Measurements from ENCODE around the gene UNC5CL. TPM values are rescaled to one million over a fixed set of nuclear protein-coding genes. Genes with fewer than 3 reads are reported as not detected.

Gene UNC5CL
- total RNA-seq, 2 donors from 2014 or later, result 4.1 to 4.2 TPM

DNA sequence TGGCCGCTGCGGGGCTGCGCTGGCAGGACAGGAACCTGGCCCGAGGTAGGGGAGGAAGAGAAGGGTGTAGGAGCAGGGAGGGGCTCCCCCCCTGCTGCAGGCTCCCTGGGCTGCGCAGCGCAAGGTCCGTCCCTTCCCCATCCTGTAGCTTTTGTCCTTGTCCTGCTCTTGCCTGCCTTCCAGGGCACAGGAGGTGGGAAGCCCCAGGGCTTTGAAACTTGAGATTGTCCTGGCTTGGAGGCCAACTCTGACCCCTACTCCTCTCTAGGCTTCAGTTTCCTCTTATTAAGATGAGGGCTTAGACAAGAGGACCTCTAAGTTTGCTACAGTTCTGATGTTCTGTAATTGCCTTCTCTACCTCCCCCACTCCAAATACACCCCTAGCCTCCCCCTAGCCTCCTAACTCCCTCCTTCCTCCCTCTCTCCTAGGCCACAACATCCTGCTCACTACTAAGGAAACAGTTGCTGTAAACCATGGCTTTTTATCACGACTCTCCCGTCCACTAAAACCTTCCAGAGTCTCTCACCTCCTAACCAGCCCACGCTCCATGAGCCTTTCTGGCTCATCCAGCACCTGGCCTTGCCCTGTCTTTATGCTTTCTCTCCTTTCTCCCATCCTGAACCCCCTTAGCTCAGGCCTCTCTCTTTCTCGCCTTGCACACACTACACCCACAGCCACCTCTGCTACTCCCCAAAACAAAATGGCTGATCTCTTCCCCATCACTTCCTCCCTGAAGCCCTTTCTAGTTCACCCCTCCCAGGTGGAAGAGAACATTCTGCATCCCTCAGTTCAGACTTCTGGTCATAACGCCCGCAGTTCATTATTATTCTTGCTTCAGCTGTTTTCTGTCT is 10.2 kb downstream of the UNC5CL start:
- Histone ChIP-seq H3K9me3 (no peaks in the 10 kb centered on the region), H3K36me3 (no peaks in the 10 kb centered on the region), H3K4me1 (no peaks in the 10 kb centered on the region), H3K27me3 (no peaks in the 10 kb centered on the region), H3K27ac (peak overlapping the region; percentile 65), H3K9ac (ENCODE audit: low read depth in 2 of 2, low read length in 2 of 2) (peak overlapping the region; percentile 57 to 75), H3K4me3 (peak overlapping the region; percentile 36)
- intact Hi-C loops (cut with DNase I), result loop anchor here (5.0 kb wide), 1 partner anchor 131 kb away; no protein-coding TSS in a partner anchor
- TF ChIP-seq, protein P1, sequence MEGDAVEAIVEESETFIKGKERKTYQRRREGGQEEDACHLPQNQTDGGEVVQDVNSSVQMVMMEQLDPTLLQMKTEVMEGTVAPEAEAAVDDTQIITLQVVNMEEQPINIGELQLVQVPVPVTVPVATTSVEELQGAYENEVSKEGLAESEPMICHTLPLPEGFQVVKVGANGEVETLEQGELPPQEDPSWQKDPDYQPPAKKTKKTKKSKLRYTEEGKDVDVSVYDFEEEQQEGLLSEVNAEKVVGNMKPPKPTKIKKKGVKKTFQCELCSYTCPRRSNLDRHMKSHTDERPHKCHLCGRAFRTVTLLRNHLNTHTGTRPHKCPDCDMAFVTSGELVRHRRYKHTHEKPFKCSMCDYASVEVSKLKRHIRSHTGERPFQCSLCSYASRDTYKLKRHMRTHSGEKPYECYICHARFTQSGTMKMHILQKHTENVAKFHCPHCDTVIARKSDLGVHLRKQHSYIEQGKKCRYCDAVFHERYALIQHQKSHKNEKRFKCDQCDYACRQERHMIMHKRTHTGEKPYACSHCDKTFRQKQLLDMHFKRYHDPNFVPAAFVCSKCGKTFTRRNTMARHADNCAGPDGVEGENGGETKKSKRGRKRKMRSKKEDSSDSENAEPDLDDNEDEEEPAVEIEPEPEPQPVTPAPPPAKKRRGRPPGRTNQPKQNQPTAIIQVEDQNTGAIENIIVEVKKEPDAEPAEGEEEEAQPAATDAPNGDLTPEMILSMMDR (IDR thresholded peaks at IDR 0.05), result no peak
- DNase-seq, result peak; percentile 39

GRCh38 chr6:41027799-41028560 is 11.0 kb downstream of the UNC5CL start:
- no peaks in the 10 kb centered on the region for H3K36me3 ChIP-seq
- intact Hi-C loops (cut with DNase I), result loop anchor here (5.0 kb wide), 1 partner anchor 131 kb away; no protein-coding TSS in a partner anchor
- peak; percentile 89 for DNase-seq
- H3K27me3 ChIP-seq, result no peaks in the 10 kb centered on the region
- TF ChIP-seq, protein P1 (IDR thresholded peaks at IDR 0.05), result peak; percentile 97
- H3K4me1 ChIP-seq, result no peaks in the 10 kb centered on the region
- peak overlapping the region; percentile 36 for H3K4me3 ChIP-seq
- peak overlapping the region; percentile 57 to 75 for H3K9ac ChIP-seq (ENCODE audit: low read depth in 2 of 2, low read length in 2 of 2)
- H3K27ac ChIP-seq, result peak overlapping the region; percentile 65
- no peaks in the 10 kb centered on the region for H3K9me3 ChIP-seq

- peak overlapping the region in 1 of 2 donors; percentile 57 for H3K9ac ChIP-seq (ENCODE audit: low read depth in 2 of 2, low read length in 2 of 2)
- no peaks in the 10 kb centered on the region for H3K36me3 ChIP-seq
- peak overlapping the region; percentile 36 for H3K4me3 ChIP-seq
Measured at GRCh38 chr6:41027241-41027640, 11.8 kb downstream of the UNC5CL start.

DNA sequence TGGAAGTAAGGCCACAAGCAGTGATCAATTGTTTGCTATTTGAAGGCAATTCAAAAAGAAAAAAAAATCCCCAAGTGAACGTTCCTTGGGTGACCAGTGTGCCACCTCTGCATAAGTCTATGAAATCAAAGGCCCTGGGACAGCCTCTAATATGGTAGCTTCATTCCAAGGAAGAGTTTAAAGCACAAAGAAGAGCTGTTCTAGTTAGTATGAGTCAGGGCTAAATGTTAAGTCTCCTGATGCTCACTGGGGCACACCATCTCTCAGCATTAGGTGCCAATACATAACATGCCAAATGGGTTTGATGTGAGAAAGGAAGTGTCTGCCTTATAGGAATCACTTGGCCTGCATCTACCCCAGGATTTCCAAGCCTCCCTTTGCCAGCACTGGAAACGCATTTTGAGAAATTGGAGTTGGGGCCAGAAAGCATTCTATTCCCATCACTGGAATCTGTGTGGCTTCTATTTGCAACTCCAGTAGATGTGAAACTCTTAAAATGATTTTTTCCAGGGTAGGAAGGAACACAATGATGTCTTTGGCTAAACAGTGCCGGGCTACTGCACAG is 13.0 kb downstream of the UNC5CL start:
- H3K27me3 ChIP-seq, result no peaks in the 10 kb centered on the region
- no peaks in the 10 kb centered on the region for H3K9me3 ChIP-seq
- no peak overlapping the region for H3K9ac ChIP-seq (ENCODE audit: low read depth in 2 of 2, low read length in 2 of 2)
- no peaks in the 10 kb centered on the region for H3K4me1 ChIP-seq
- no peaks in the 10 kb centered on the region for H3K36me3 ChIP-seq
- H3K27ac ChIP-seq, result no peak overlapping the region
- intact Hi-C loops (cut with DNase I), result loop anchor here (5.0 kb wide), 1 partner anchor 129 kb away; no protein-coding TSS in a partner anchor
- TF ChIP-seq, protein P1 (IDR thresholded peaks at IDR 0.05), result no peak
- DNase-seq, result no peak
- H3K4me3 ChIP-seq, result no peak overlapping the region

More at GRCh38 chr6:41027241-41027640, 11.8 kb downstream of the UNC5CL start:
- intact Hi-C loops (cut with DNase I), result loop anchor here (5.0 kb wide), 1 partner anchor 130 kb away; no protein-coding TSS in a partner anchor
- Histone ChIP-seq H3K4me1 (no peaks in the 10 kb centered on the region), H3K27ac (peak overlapping the region; percentile 65), H3K27me3 (no peaks in the 10 kb centered on the region), H3K9me3 (no peaks in the 10 kb centered on the region)
- no peak for DNase-seq
- TF ChIP-seq, protein P1 (IDR thresholded peaks at IDR 0.05), result no peak

- intact Hi-C loops (cut with DNase I), result no loop called here
- TF ChIP-seq, protein P1 (IDR thresholded peaks at IDR 0.05), result no peak
- no peak overlapping the region for H3K9ac ChIP-seq (ENCODE audit: low read depth in 2 of 2, low read length in 2 of 2)
- H3K27me3 ChIP-seq, result no peaks in the 10 kb centered on the region
- H3K4me1 ChIP-seq, result no peaks in the 10 kb centered on the region
- no peaks in the 10 kb centered on the region for H3K9me3 ChIP-seq
- H3K36me3 ChIP-seq, result no peaks in the 10 kb centered on the region
- no peak for DNase-seq
- no peak overlapping the region for H3K4me3 ChIP-seq
- no peak overlapping the region for H3K27ac ChIP-seq
Measured at GRCh38 chr6:41023114-41023513, 15.9 kb downstream of the UNC5CL start.

All from colonic mucosa (tissue), 4 donors.